SK-N-MC (cell line): ENCODE results near the gene BSCL2.

Experiments
- DNase-seq: peaks from one replicate; pipeline ENCODE4 v3.0.0-alpha.2; 2011; ENCODE audit warnings: low read depth, low spot score
- H3K27ac ChIP-seq: fragments of 200-600 bp; sonication (generic); 2 replicates; pipeline ENCODE4 v1.5.1; 2016; ENCODE audit warnings: mixed run types
- H3K36me3 ChIP-seq: fragments of 200-600 bp; sonication (generic); 2 replicates; pipeline ENCODE4 v1.6.1; 2017; ENCODE audit warnings: antibody characterized with exemption, low read length, mixed read lengths; ENCODE audit not compliant: insufficient read depth
- H3K4me3 ChIP-seq: fragments of 200-600 bp; sonication (generic); 2 replicates; pipeline ENCODE4 v1.5.1; 2016
- H3K9ac ChIP-seq: fragments of 200-600 bp; sonication (generic); 2 replicates; pipeline ENCODE4 v1.8.0; 2017; ENCODE audit warnings: mixed run types, mixed read lengths; ENCODE audit not compliant: insufficient read length
- H3K9me3 ChIP-seq: fragments of 200-600 bp; sonication (generic); 2 replicates; pipeline ENCODE4 v1.6.1; 2017; ENCODE audit warnings: low read depth, mild to moderate bottlenecking, antibody characterized with exemption, low read length, moderate library complexity, mixed read lengths
- EZH2 ChIP-seq: fragments of 200-600 bp; sonication (generic); IDR thresholded peaks from one replicate; pipeline ENCODE4 v1.6.1; 2017; ENCODE audit warnings: antibody characterized with exemption
- FOXP2 ChIP-seq: optimal IDR thresholded peaks from 2 replicates; pipeline ENCODE3; 2011; ENCODE audit warnings: mild to moderate bottlenecking, moderate library complexity; ENCODE audit not compliant: insufficient read depth; ENCODE audit errors: extremely low read length, control extremely low read depth
- POLR2AphosphoS5 ChIP-seq: IDR thresholded peaks from 2 replicates; pipeline ENCODE4 v1.6.1; 2012; ENCODE audit warnings: mild to moderate bottlenecking, low read depth, low read length, borderline replicate concordance

BSCL2 gene

GRCh38 chr11:62725646-62726045, 18.4 kb upstream of the BSCL2 start:
- DNase-seq: no peak
- Histone ChIP-seq H3K9me3 (no peaks in the 10 kb centered on the region), H3K9ac (peak overlapping the region; percentile 94), H3K4me3 (peak overlapping the region; percentile 98), H3K36me3 (peaks cover 50% of the 10 kb centered on the region), H3K27ac (peak overlapping the region; percentile 100)
- no peak for TF ChIP-seq EZH2
- no peak for TF ChIP-seq POLR2AphosphoS5
- no peak for TF ChIP-seq FOXP2

- TF ChIP-seq FOXP2 (no peak), POLR2AphosphoS5 (no peak), EZH2 (no peak)
- H3K4me3 ChIP-seq: peak overlapping the region; percentile 98
- DNase-seq: no peak
- no peaks in the 10 kb centered on the region for H3K9me3 ChIP-seq
- peak overlapping the region; percentile 94 for H3K9ac ChIP-seq
- H3K36me3 ChIP-seq: peaks cover 64% of the 10 kb centered on the region
- H3K27ac ChIP-seq: 0 out of 2 replicates have a peak overlapping the region, but pooled peaks have one; percentile 12
These were observed 16.9 kb upstream of the BSCL2 start for GRCh38 chr11:62724171-62724570.

GRCh38 chr11:62721994-62722393, 14.8 kb upstream of the BSCL2 start:
- no peak for DNase-seq
- H3K9ac ChIP-seq: peak overlapping the region; percentile 6
- no peak overlapping the region for H3K27ac ChIP-seq
- TF ChIP-seq FOXP2 (no peak), EZH2 (no peak)
- H3K9me3 ChIP-seq: no peaks in the 10 kb centered on the region
- H3K36me3 ChIP-seq: peaks cover 86% of the 10 kb centered on the region
- H3K4me3 ChIP-seq: no peak overlapping the region

- no peak for TF ChIP-seq POLR2AphosphoS5
- no peak for TF ChIP-seq FOXP2
- TF ChIP-seq EZH2: no peak
- Histone ChIP-seq H3K27ac (no peak overlapping the region), H3K36me3 (peaks cover 99% of the 10 kb centered on the region), H3K4me3 (no peak overlapping the region), H3K9me3 (no peaks in the 10 kb centered on the region), H3K9ac (no peak overlapping the region)
- DNase-seq: no peak
These were observed 12.2 kb upstream of the BSCL2 start for GRCh38 chr11:62719302-62719978.

GRCh38 chr11:62716816-62717215, 9.6 kb upstream of the BSCL2 start:
- peaks cover 96% of the 10 kb centered on the region for H3K36me3 ChIP-seq
- H3K27ac ChIP-seq: peak overlapping the region; percentile 80
- H3K9me3 ChIP-seq: no peaks in the 10 kb centered on the region
- TF ChIP-seq FOXP2 (no peak), EZH2 (no peak), POLR2AphosphoS5 (no peak)
- peak overlapping the region; percentile 35 for H3K9ac ChIP-seq
- H3K4me3 ChIP-seq: peak overlapping the region; percentile 10; the same call in 1 of the 2 replicates
- no peak for DNase-seq

GRCh38 chr11:62716206-62716605, 9.0 kb upstream of the BSCL2 start:
- DNase-seq: no peak
- TF ChIP-seq POLR2AphosphoS5 (no peak), EZH2 (no peak), FOXP2 (no peak)
- peak overlapping the region; percentile 35 for H3K9ac ChIP-seq
- H3K36me3 ChIP-seq: peaks cover 95% of the 10 kb centered on the region
- peak overlapping the region; percentile 80 for H3K27ac ChIP-seq
- H3K4me3 ChIP-seq: peak overlapping the region; percentile 10; the same call in 1 of the 2 replicates
- no peaks in the 10 kb centered on the region for H3K9me3 ChIP-seq

- TF ChIP-seq EZH2 (no peak), FOXP2 (no peak), POLR2AphosphoS5 (no peak)
- no peak for DNase-seq
- H3K27ac ChIP-seq: peak overlapping the region; percentile 80
- no peaks in the 10 kb centered on the region for H3K9me3 ChIP-seq
- H3K9ac ChIP-seq: peak overlapping the region; percentile 35
- peaks cover 95% of the 10 kb centered on the region for H3K36me3 ChIP-seq
- H3K4me3 ChIP-seq: no peak overlapping the region
These were observed 8.2 kb upstream of the BSCL2 start for GRCh38 chr11:62715150-62716130.

- no peak for TF ChIP-seq FOXP2
- no peak for TF ChIP-seq POLR2AphosphoS5
- no peak overlapping the region for H3K4me3 ChIP-seq
- H3K9ac ChIP-seq: no peak overlapping the region
- H3K27ac ChIP-seq: peak overlapping the region; percentile 70
- H3K9me3 ChIP-seq: no peaks in the 10 kb centered on the region
- H3K36me3 ChIP-seq: peaks cover 86% of the 10 kb centered on the region
- DNase-seq: no peak
These were observed 6.1 kb upstream of the BSCL2 start for GRCh38 chr11:62713343-62713742.
